A673 (cell line): ENCODE data around the gene HIBADH. TPM values are rescaled to one million over a fixed set of nuclear protein-coding genes. Genes with fewer than 3 reads are reported as not detected.

Source experiments
- BruUV-seq: library from RNA; stranded (reverse); fragments of 400-500 nt; replicated peaks from 2 replicates; lab custom pipeline; 2021; lab: Mats Ljungman, UMichigan
- CTCF ChIA-PET: fragments of 300-600 bp; sonication (Branson Sonifier 250); formaldehyde crosslinking; loops from one replicate; lab custom pipeline; 2022; ENCODE audit warnings: antibody characterized with exemption; lab: Charles Lee
- POLR2A ChIA-PET: fragments of 300-600 bp; sonication (Branson Sonifier 250); formaldehyde crosslinking; loops from one replicate; lab custom pipeline; 2022; ENCODE audit warnings: antibody characterized with exemption; ENCODE audit not compliant: low non-redundant PET; lab: Charles Lee
- DNase-seq: peaks from one replicate; pipeline ENCODE4 v3.0.0-alpha.2; 2015; ENCODE audit warnings: low spot score
- H3K27ac ChIP-seq: fragments of 200-600 bp; sonication (generic); 2 replicates; pipeline ENCODE4 v1.5.1; 2016; ENCODE audit warnings: mixed run types, low read depth, mild to moderate bottlenecking, mixed read lengths, antibody characterized with exemption, low read length; ENCODE audit not compliant: poor library complexity, severe bottlenecking
- H3K27me3 ChIP-seq: fragments of 200-600 bp; sonication (generic); replicated peaks from 2 replicates; pipeline ENCODE4 v1.6.1; 2017; ENCODE audit warnings: mixed run types, low read depth, mild to moderate bottlenecking, mixed read lengths, antibody characterized with exemption, low read length; ENCODE audit not compliant: insufficient read depth, poor library complexity
- H3K36me3 ChIP-seq: fragments of 200-600 bp; sonication (generic); 2 replicates; pipeline ENCODE4 v1.6.1; 2016; ENCODE audit warnings: mixed run types, mild to moderate bottlenecking, mixed read lengths, antibody characterized with exemption, low read length; ENCODE audit not compliant: insufficient read depth, poor library complexity, severe bottlenecking
- H3K4me1 ChIP-seq: fragments of 200-600 bp; sonication (generic); 2 replicates; pipeline ENCODE4 v1.6.1; 2017; ENCODE audit warnings: mixed run types, mild to moderate bottlenecking, mixed read lengths, antibody characterized with exemption, low read length; ENCODE audit not compliant: insufficient read depth, poor library complexity, severe bottlenecking
- H3K4me3 ChIP-seq: fragments of 200-600 bp; sonication (generic); 2 replicates; pipeline ENCODE4 v1.5.1; 2016; ENCODE audit warnings: low read depth, mixed run types, mild to moderate bottlenecking, mixed read lengths, low read length; ENCODE audit not compliant: poor library complexity, severe bottlenecking
- H3K9me3 ChIP-seq: fragments of 200-600 bp; sonication (generic); 2 replicates; pipeline ENCODE4 v1.6.1; 2016; ENCODE audit warnings: mixed run types, low read depth, mild to moderate bottlenecking, mixed read lengths, antibody characterized with exemption, low read length; ENCODE audit not compliant: poor library complexity, severe bottlenecking
- CTCF ChIP-seq: fragments of 300-800, 200-600 bp; sonication (generic); conservative IDR thresholded peaks from 2 replicates; pipeline ENCODE4 v1.5.1; 2017; ENCODE audit warnings: low read depth, mild to moderate bottlenecking, antibody characterized with exemption, low read length, moderate library complexity, mixed read lengths
- EZH2 ChIP-seq: fragments of 200-600 bp; sonication (generic); IDR thresholded peaks from 2 replicates; pipeline ENCODE4 v1.6.1; 2017; ENCODE audit warnings: borderline replicate concordance, low read depth, mild to moderate bottlenecking, mixed read lengths, antibody characterized with exemption, low read length; ENCODE audit not compliant: poor library complexity, severe bottlenecking
- intact Hi-C: fragments of 100-400 bp; cut with micrococcal nuclease; formaldehyde crosslinking; loops from one replicate; pipeline ENCODE4 v1.10.0; 2022; ENCODE audit not compliant: unreplicated experiment
- total RNA-seq: library from RNA; stranded (reverse); gene quantifications from 2 replicates; pipeline ENCODE4 v1.2.3, GENCODE V29; 2021

HIBADH gene
- total RNA-seq, 1 experiment from 2014 or later, result 10.2 TPM

DNA sequence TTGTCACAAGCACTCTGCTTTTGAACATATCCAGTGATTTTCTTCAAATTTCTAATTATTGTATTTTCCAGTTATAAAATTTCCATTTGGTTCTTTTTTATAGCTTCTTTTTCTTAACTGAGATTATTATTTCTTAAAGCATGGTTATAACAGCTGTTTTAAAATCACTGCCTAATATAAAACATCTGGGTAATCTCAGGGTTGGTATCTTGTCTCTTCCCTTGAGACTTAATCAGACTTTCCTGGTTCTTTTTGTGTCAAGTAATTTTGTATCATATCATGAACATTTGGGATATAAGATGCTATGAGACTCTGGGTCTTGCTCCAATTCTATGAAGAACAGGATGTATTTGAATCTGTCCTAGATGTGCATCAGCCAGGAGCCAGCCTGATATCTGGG is 93.6 kb downstream of the HIBADH start:
- BruUV-seq, result no TSS peak
- Histone ChIP-seq H3K4me1 (no peaks in the 10 kb centered on the region), H3K27ac (no peak overlapping the region), H3K36me3 (no peaks in the 10 kb centered on the region), H3K4me3 (no peak overlapping the region), H3K9me3 (no peaks in the 10 kb centered on the region), H3K27me3 (no peaks in the 10 kb centered on the region)
- POLR2A ChIA-PET, result no interaction called here
- CTCF ChIA-PET, result no interaction called here
- DNase-seq, result no peak
- TF ChIP-seq EZH2 (no peak), CTCF (no peak)
- intact Hi-C loops, result no loop called here

GRCh38 chr7:27567266-27567665 is 95.4 kb downstream of the HIBADH start:
- H3K4me1 ChIP-seq, result no peaks in the 10 kb centered on the region
- H3K9me3 ChIP-seq, result no peaks in the 10 kb centered on the region
- H3K27ac ChIP-seq, result no peak overlapping the region
- POLR2A ChIA-PET, result no interaction called here
- TF ChIP-seq CTCF (no peak), EZH2 (no peak)
- H3K27me3 ChIP-seq, result no peaks in the 10 kb centered on the region
- CTCF ChIA-PET, result no interaction called here
- intact Hi-C loops, result no loop called here
- BruUV-seq, result no TSS peak
- H3K36me3 ChIP-seq, result no peaks in the 10 kb centered on the region
- DNase-seq, result no peak
- no peak overlapping the region for H3K4me3 ChIP-seq

DNA sequence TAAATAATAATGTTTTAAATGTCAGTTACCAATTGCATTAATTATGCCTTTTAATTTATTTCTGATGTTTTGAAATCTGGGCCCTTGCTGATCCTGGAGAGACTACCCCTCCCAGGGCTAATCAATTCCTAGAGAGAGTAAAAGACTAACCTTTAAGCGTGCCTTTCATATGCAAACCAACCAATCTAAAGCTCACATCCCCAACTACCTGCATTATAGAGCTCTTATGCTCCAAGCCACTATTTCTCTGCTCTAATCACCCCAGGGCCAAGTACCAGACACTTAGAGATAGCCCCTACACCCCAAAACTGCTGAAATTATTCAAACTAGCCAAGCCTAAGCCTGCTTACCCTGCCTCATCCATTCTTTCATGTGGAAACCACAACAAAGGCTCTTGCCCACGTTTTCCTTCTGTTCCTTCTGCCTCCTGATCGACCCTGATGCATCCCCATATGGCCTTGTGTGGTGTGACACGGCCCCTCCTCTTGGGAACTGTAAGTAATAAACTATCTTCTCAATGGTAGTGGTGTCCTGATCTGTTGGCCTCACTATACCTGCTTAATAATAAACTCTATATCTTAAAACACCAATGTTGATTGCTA is 97.7 kb downstream of the HIBADH start:
- Histone ChIP-seq H3K27me3 (no peaks in the 10 kb centered on the region), H3K4me3 (no peak overlapping the region), H3K9me3 (no peaks in the 10 kb centered on the region), H3K4me1 (no peaks in the 10 kb centered on the region), H3K27ac (no peak overlapping the region), H3K36me3 (no peaks in the 10 kb centered on the region)
- intact Hi-C loops, result no loop called here
- ChIA-PET POLR2A (no interaction called here), CTCF (no interaction called here)
- no TSS peak for BruUV-seq
- DNase-seq, result no peak
- TF ChIP-seq EZH2 (no peak), CTCF (no peak)
